SH-SY5Y (cell line): ENCODE results near the gene IARS1.

Source experiments
- GATA2 ChIP-seq: IDR thresholded peaks from 2 replicates; pipeline ENCODE4 v1.6.1; 2011; ENCODE audit warnings: mild to moderate bottlenecking, low read depth, low read length
- GATA3 ChIP-seq: IDR thresholded peaks from 2 replicates; pipeline ENCODE4 v1.6.1; 2011; ENCODE audit warnings: low read depth, mild to moderate bottlenecking, low read length, moderate library complexity

DNA sequence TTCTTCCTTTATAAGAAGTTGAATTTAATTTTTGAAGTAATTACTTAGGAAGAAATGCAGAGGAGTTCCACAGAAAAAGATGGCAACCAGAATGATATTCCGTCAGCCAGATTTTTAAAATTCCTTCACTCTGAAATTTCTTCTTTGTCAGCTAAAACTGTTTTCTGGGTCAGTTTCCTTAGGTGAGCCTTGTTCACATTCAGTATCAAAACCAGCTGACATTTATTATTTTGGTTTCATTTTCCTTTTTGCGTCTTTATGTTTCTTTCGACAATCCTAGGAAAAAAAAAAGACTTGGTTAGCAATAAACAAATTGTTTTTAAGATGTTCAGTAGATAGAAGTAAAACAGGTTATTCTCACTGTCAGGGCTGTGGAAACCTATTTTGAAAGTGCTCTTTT, 4.1 kb upstream of the IARS1 start:
- no peak for TF ChIP-seq GATA2
- no peak for TF ChIP-seq GATA3
